Thyroid gland (tissue), 4 donors: ENCODE measurements around the gene COX7A1.
A peak's percentile ranks its signal among the peaks of the same experiment; 100 is the strongest.

ENCODE experiments used
- CTCF ChIP-seq, 6 experiments: fragments of 200-600 bp in 3 of 6; fragments of 450-650 bp in 3 of 6; sonication (generic) in 3 of 6; IDR thresholded peaks; one replicate each; pipeline ENCODE4 v1.5.1; 2016 to 2019; ENCODE audit warnings: antibody characterized with exemption in 6 of 6, mild to moderate bottlenecking in 2 of 6, inconsistent platforms in 1 of 6, moderate library complexity in 1 of 6
- POLR2A ChIP-seq, 2 donors: fragments of 450-650 bp; IDR thresholded peaks; one replicate each; pipeline ENCODE4 v1.6.1; 2017; ENCODE audit warnings: antibody characterized with exemption in 2 of 2, mild to moderate bottlenecking in 2 of 2, moderate library complexity in 1 of 2

- TF ChIP-seq CTCF (IDR thresholded peaks at IDR 0.05) (no peak), POLR2A (IDR thresholded peaks at IDR 0.05) (peak in 1 of 2 donors; percentile 76)
Observed at GRCh38 chr19:36141039-36141927, 11.0 kb downstream of the COX7A1 start.
